Measurements from ENCODE around the gene TIMM44.
"Not testable (repeated sequence)": the region's sequence is repeated elsewhere in the genome, so short reads cannot be mapped to it uniquely, and the experiment has no call there.

The TIMM44 gene

DNA sequence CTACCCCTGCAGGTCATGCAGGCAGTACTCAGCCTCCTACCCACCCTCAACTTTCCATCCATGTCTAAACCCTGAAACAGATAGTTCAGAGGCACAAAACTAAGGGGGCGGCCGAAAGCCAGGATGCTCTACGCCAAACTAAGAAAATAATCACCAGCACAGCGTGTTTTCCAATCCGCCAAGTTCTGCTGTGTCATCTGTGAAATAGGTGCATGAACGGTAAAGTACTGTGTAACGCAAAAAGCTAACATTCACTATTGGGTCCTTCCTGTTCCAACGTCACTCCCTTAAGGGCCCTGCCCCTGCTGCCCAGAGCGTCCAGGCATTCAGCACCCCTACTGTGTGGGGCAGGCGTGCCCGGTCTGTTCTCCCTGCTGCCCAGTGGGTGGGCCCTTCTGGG, 12.2 kb upstream of the TIMM44 start:
- H3K27ac ChIP-seq: no peak overlapping the region
- no peak for DNase-seq (ENCODE audit: low read depth, low spot score)

GRCh38 chr19:7953576-7953975, 10.1 kb upstream of the TIMM44 start:
- no peak overlapping the region for H3K27ac ChIP-seq
- DNase-seq (ENCODE audit: low read depth, low spot score): no peak

GRCh38 chr19:7953060-7953459, 9.6 kb upstream of the TIMM44 start:
- peak; percentile 29 for DNase-seq (ENCODE audit: low read depth, low spot score)
- H3K27ac ChIP-seq: peak overlapping the region; percentile 39

DNA sequence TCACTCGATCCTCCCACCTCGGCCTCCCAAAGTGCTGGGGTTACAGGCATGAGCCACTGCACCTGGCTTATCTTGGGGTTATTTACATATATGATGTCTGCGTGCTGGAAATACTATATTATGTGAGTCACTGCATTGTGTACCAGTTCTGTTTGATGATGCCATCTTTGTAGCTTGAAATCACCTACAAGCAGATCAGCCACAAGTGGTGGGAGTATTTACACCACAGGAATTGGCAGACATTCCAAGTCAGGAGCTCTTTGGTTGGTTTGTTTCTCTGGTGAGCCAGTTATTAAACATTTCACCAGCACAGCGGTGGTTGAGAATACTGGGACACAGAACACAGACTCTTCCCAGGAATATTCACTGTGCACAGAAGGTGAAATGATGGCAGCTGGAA, 4.5 kb upstream of the TIMM44 start:
- peak; percentile 48 for DNase-seq (ENCODE audit: low read depth, low spot score)

DNA sequence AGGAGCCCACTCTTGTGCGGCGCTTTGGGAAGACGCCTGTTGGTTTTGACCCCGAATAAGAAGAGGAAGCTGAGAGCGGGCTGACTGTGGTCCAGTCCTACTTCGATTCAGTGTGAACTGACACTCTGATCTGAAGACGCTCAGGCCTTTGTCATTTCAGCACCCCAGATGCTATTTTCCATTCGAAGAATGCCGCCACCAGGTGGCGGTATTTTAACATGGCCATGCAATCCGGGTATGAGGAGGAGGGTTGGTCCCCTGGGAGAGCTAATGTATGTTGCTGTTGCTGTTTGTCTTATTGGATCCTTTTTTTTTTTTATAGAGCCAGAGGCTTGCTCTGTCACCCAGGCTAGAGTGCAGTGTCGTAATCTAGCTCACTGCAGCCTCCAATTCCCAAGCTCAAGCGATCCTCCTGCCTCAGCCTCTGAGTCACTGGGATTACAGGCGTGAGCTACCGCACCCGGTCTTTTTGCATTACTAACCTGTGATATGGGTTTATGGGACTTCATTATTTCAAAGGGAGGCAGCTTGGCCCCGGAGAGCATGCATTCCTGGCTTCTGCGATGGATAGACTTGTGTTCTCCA, 803 bp upstream of the TIMM44 start:
- DNase-seq (ENCODE audit: low read depth, low spot score): peak; percentile 49
- peak overlapping the region; percentile 83 for H3K27ac ChIP-seq

More for the DNA sequence above, 4.5 kb upstream of the TIMM44 start:
- no peak overlapping the region for H3K27ac ChIP-seq

- DNase-seq (ENCODE audit: low read depth, low spot score): no peak
- peak overlapping the region; percentile 83 for H3K27ac ChIP-seq
These were observed 454 bp downstream of the TIMM44 start for GRCh38 chr19:7942981-7943443.

DNA sequence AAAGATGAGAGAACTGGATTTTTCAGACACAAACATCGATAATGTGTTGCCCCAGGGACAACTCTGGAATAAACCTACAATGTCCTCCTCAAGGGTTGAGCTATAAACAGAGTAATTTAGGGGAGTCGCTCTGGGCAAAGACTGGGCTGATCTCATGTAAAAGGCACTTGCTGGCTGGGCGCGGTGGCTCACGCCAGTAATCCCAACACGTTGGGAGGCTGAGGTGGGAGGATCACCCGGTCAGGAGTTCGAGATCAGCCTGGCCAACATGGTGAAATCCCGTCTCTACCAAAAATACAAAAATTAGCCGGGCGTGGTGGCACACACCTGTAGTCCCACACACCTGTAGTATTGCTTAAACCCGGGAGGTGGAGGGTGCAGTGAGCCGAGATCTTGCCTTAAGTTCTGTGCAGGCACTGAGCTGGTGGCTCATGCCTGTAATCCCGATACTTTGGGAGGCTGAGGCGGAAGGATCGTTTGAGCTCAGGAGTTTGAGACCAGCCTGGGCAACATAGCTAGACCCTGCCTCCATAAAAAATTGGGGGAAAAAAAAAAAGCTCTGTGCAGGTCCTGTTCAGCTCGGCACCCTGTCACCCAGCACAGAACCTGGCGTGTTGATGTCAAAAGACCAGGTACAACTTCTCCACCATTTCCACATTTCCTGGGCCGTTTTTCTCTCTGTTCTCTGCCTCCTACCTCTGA, 1.4 kb downstream of the TIMM44 start:
- DNase-seq (ENCODE audit: low read depth, low spot score): no peak
- H3K27ac ChIP-seq: no peak overlapping the region

DNA sequence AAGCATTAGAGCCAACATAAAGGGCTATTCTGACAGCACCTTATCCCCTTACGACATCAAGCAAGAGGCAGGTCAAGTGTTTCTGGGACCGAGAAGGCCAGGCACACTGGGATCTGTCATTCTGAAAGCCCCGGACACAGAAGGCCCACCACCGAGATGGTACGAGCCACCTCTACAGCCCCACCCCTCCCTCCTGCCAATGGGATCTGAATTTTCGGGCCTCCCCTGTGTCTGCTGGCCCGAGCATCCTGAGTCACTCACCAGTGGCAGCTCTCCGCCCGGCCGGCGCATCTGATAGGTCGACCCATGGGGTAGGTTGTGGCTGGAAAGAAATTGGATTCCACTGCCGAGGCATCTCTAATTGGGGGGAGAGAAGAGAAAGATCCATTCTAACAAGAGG, 2.6 kb downstream of the TIMM44 start:
- H3K27ac ChIP-seq: no peak overlapping the region
- DNase-seq (ENCODE audit: low read depth, low spot score): no peak

DNA sequence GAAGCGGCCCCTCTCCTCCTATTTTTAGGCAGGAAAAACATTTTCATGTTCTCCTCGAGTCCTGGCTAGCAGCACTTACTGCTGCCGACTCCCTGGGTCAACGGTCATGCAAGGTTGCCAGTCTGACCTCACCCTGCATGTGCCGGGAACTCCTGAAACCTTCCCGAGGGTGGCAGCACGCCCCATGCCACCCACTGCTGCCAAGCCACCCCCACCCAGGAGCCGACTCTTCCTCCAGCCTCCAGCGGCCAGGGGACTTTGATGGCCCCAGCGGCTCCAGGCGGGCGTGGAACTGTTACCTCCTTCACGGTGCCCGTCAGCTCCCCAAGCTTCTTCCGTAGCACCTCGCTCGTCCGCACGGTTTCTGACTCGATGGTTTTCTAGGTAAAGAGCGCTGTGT, 8.7 kb downstream of the TIMM44 start:
- no peak overlapping the region for H3K27ac ChIP-seq
- DNase-seq (ENCODE audit: low read depth, low spot score): no peak

DNA sequence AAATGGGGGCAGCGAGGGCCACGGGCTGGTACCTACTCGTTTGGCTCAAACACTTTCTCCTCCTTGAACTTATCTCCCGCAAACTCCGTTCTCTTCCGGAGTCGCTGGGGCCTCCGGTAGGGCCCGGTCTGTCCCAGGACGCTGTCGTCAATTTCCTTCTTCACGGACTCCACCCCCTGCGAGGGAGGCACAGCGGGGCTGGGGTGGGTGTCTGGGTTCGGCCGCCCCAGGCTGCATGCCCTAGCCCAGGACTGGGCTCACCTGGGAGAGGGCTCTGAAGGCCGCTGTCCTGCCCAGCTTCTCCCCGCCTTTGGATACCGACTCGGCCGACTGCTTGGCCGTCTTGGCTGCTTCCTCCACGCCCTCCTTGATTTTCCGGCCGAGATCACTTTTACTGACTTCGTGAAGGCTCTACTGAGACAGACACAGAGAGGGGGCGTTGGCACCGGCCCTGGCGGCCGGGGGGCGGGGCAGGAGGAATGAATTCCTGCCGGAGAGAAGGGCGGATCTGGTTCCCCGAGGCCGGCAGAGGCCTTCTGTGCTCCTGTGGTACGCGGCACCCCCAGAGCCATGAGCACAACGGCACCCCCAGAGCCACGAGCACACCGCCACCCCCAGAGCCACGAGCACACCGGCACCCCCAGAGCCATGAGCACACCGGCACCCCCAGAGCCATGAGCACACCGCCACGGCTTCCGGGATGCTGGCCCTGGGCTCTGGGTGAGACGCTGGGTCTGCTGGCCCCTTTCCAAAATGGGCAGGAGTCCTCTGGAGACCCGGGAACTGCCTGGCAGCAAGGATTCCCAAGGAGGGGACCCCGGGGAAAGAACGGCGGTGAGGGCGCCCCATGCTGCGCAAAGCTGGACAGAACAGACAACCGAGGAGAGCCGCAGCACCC, 9.4 kb downstream of the TIMM44 start:
- DNase-seq (ENCODE audit: low read depth, low spot score): no peak
- H3K27ac ChIP-seq: no peak overlapping the region

DNA sequence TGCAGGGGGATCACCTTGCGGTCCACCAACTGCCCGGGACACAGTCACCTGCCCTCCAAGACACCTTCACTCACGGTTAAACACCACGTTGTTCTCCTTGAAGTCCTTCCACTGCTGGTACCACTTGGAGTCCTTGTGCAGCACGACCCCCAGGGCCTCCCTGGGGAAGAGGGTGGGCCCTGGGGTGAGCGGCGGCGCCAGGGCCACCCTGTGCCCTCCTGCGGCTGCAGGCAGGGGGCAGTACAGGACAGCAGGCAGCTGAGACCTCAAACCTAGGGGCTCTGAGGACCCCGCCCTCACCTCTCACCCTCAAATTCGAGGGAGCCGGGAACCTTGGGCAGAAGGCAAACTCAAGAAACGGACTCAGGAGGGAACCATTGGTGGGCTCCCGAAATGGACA, 10.1 kb downstream of the TIMM44 start:
- DNase-seq (ENCODE audit: low read depth, low spot score): no peak
- no peak overlapping the region for H3K27ac ChIP-seq

DNA sequence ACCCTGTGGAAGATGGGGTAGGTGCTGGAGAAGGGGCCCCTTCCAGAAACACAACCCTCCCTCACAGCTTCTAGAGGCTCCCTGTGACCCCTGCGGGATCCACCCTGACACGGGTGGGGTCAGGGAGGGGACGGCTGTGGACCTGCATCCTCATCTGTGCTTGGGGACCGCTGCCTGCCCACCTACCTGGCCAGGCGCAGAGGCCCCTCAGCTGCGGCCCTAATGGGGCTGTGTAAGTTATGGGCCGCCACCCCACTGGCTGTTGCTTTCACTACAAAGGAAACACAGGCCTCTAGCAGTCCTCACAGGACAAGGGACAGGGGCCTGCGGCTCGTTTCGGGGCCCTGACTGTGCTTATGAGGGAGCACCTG, 10.6 kb downstream of the TIMM44 start:
- H3K27ac ChIP-seq: no peak overlapping the region
- no peak for DNase-seq (ENCODE audit: low read depth, low spot score)

DNA sequence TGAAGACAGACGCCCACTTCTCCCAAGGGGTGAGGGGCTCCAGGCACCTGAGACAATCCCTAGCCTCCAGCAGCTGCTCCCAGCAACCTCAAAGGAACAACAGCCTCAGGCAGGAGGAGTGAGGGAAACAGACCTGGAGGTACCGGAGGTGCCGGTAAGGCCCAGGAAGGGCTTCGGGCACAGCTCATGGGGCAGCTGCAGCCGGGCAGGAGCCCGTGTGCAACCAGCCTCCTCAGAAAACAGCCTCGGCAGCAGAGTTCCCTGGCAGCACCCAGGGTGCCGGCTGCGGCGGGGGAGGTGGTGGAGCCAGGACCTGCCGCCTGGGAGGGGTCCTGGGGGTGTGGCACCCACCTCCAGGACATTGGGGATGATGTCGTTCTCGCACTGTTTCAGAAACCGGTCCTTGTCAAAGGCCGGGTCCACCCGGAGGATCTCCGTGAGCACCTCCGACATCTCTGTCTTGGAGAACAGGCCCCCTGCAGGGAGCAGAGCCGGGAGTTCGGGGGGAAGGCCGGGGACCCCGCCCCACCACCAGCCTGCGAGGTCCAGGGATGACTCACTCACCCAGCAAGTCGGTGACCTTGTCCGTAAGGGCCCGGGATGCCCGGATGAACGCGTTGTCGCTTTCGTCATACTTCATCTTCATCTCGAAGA, 11.1 kb downstream of the TIMM44 start:
- DNase-seq (ENCODE audit: low read depth, low spot score): no peak

DNA sequence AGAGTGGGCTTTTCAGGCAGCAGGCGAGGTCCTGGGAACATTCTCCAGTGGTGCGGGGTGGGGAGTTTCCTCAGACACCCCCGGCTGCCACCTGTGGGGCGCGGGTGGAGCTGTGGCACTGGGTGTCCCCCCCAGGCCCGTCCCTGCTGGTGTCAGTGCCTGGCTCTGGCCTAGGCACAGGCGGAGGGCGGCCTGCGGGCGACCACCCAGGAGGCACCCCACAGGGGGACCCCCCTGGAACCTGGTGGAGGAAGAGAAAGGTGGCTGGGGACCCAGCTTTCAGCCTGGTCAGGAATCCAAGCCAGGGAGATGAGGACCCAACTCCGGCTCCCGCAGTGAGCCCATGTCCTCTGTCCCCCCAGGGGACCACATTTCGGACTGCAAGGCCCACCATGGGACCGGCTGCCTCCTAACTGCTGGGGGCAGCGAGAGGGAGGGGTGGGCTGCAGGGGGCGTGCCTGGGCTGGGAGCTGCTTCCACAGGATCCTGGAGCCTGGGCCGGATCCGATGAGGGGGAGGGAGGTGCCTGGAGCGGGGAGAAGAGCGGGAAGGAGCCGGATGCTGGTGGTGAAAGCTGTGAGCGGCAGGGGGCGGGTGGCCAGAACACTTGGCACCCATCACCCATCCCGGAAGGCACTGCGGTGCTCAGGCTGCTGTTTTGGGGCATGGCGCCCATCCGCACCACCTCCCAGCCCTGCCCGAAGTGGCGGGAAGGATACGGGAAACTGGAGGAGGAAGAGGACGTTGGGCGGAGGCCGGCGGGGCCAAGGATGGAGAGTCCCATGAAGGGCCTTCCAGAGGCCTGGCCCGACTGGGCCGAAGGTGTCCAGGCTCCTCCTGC, 12.0 kb downstream of the TIMM44 start:
- DNase-seq (ENCODE audit: low read depth, low spot score): no peak
- H3K27ac ChIP-seq: peak overlapping the region; percentile 80

More for the DNA sequence above, 11.1 kb downstream of the TIMM44 start:
- no peak overlapping the region for H3K27ac ChIP-seq

GRCh38 chr19:7930765-7931164, 12.7 kb downstream of the TIMM44 start:
- peak overlapping the region; percentile 80 for H3K27ac ChIP-seq
- DNase-seq (ENCODE audit: low read depth, low spot score): no peak

DNA sequence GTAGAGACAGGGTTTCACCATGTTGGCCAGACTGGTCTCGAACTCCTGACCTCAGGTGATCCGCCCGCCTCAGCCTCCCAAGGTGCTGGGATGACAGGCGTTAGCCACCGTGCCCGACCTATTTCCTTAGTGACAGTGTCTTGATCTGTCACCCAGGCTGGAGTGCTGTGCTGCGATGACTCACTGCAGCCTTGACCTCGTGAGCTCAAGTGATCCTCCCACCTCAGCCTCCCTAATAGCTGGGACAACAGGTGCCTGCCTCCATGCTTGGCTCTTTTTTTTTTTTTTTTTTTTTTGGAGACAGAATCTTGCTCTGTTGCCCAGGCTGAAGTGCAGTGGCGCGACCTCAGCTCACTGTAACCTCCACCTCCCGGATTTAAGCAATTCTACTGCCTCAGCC, 13.4 kb downstream of the TIMM44 start:
- not testable (repeated sequence) for DNase-seq (ENCODE audit: low read depth, low spot score)
- H3K27ac ChIP-seq: peak overlapping the region; percentile 80

DNA sequence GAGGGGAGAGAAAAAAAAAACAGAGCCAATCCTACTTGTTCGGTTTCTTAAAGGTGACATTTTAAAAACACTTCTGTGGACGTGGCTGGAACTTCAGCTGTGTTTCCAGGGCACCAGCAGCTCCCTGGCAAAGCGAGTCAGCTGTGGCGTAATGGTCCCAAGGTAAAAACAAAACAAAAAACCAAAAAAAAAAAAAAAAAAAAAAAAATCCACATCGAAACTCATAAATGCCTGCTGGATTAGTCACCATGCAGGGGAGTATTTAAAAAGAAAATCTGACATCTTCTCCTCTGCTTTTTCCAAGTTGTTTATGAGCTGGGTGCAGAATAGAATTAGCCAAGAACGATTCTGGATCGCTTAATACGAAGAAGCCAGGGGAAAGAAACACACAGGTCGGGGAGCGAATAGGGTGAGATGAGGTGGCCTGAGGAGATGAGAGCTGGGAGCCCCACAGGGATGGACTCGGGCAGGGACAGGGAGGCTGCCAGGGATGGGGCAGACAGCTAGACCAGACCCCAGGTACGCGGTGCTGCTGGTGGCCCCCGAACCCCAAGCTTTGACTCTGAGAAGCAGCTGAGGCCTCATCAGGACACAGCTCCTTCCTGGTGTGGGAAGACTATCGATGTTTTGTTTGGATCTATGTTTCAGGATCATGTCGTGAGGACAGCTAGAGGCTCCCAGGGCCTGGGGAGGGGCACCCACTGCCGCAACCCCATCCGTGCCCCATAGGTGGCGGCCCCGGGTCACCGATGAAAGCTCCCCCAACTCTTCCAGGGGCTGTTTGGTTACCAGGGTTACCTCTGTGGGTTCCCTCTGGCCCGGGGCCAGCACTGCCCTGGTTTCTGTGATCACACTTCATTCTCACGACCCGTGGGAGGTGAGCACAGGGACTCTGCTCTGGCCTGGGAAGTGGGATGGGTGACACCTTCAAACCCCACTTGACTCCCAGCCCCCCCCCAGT, 14.4 kb downstream of the TIMM44 start:
- H3K27ac ChIP-seq: peak overlapping the region; percentile 80
- DNase-seq (ENCODE audit: low read depth, low spot score): peak; percentile 49

DNA sequence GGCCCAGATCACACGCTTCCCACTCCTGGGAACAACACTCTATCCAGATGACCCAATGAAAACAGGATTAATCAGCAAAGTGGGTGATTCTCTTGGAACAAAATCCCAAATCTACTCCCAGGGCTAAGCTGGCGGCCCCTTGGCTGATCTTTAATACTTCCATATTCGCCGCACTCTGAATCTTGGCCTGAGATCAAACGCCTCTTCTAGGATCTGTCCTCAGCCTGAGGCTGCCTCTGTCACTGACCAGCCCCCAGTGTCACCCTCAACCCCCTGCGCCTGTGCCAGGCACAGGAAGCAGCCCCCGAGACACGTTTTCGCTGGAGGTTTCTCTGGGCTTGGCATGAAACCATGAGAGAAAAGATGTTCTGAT, 15.1 kb downstream of the TIMM44 start:
- peak overlapping the region; percentile 80 for H3K27ac ChIP-seq
- DNase-seq (ENCODE audit: low read depth, low spot score): no peak
